IMR-90 (cell line): ENCODE measurements around the gene IL36A. TPM values are rescaled to one million over a fixed set of nuclear protein-coding genes. Genes with fewer than 3 reads are reported as not detected.

Experiments used
- ATAC-seq: fragments of 200-7000 bp; cut with Tn5 transposase; 2 replicates; pipeline ENCODE4 v1.9.1; 2020; ENCODE audit warnings: low read depth, mild to moderate bottlenecking, moderate library complexity
- BruUV-seq: library from RNA; stranded (reverse); fragments of 400-500 nt; replicated peaks from 2 replicates; lab custom pipeline; 2021; lab: Mats Ljungman, UMichigan
- CTCF ChIA-PET: fragments of 300-600 bp; formaldehyde crosslinking; extraction: SDS; loops from one replicate; lab custom pipeline; 2021; ENCODE audit warnings: antibody characterized with exemption; lab: Yijun Ruan, JAX
- POLR2A ChIA-PET: fragments of 300-600 bp; sonication (Branson Sonifier 250); formaldehyde crosslinking; loops from one replicate; lab custom pipeline; 2022; ENCODE audit warnings: antibody characterized with exemption; ENCODE audit not compliant: unreplicated experiment; lab: Charles Lee
- DNase-seq: peaks from one replicate; pipeline ENCODE4 v3.0.0; 2013
- H2AFZ ChIP-seq: replicated peaks from 2 replicates; pipeline ENCODE3; 2013; ENCODE audit warnings: low read length, mild to moderate bottlenecking; ENCODE audit not compliant: poor library complexity
- H2AK5ac ChIP-seq: 2 replicates; pipeline ENCODE4 v1.6.1; 2013; ENCODE audit warnings: low read depth, low read length, inconsistent platforms
- H2AK9ac ChIP-seq: replicated peaks from 2 replicates; pipeline ENCODE3; 2013; ENCODE audit warnings: mild to moderate bottlenecking, low read depth, low read length, moderate library complexity; ENCODE audit not compliant: poor library complexity
- H2BK120ac ChIP-seq: 2 replicates; pipeline ENCODE4 v1.6.1; 2013; ENCODE audit warnings: low read depth, low read length, inconsistent platforms
- H2BK15ac ChIP-seq: 3 replicates; pipeline ENCODE4 v1.6.1; 2013; ENCODE audit warnings: low read depth, low read length, inconsistent platforms
- H2BK20ac ChIP-seq: 2 replicates; pipeline ENCODE4 v1.6.1; 2013; ENCODE audit warnings: low read depth, mild to moderate bottlenecking, inconsistent platforms, low read length, moderate library complexity
- H2BK5ac ChIP-seq: 2 replicates; pipeline ENCODE4 v1.6.1; 2013; ENCODE audit warnings: mild to moderate bottlenecking, low read depth, low read length, inconsistent platforms; ENCODE audit not compliant: poor library complexity, severe bottlenecking
- H3K14ac ChIP-seq: replicated peaks from 2 replicates; pipeline ENCODE4 v1.6.1; 2013; ENCODE audit warnings: low read depth, low read length, inconsistent platforms
- H3K18ac ChIP-seq: 2 replicates; pipeline ENCODE4 v1.6.1; 2013; ENCODE audit warnings: low read depth, low read length, control low read depth
- H3K23ac ChIP-seq: 2 replicates; pipeline ENCODE4 v1.6.1; 2013; ENCODE audit warnings: low read depth, low read length, inconsistent platforms
- H3K27ac ChIP-seq: 2 replicates; pipeline ENCODE4 v1.5.1; 2013; ENCODE audit warnings: mild to moderate bottlenecking, control low read depth, low read length; ENCODE audit not compliant: insufficient read depth
- H3K27me3 ChIP-seq: 2 replicates; pipeline ENCODE4 v1.6.1; 2013; ENCODE audit warnings: low read length; ENCODE audit not compliant: control insufficient read depth, insufficient read depth
- H3K36me3 ChIP-seq: 2 replicates; pipeline ENCODE4 v1.6.1; 2013; ENCODE audit warnings: low read length, mixed read lengths; ENCODE audit not compliant: control insufficient read depth, insufficient read depth
- H3K4ac ChIP-seq: 2 replicates; pipeline ENCODE4 v1.6.1; 2013; ENCODE audit warnings: low read depth, low read length, inconsistent platforms
- H3K4me1 ChIP-seq: 2 replicates; pipeline ENCODE4 v1.6.1; 2013; ENCODE audit warnings: low read length, mixed read lengths; ENCODE audit not compliant: control insufficient read depth, insufficient read depth
- H3K4me2 ChIP-seq: 2 replicates; pipeline ENCODE4 v1.6.1; 2013; ENCODE audit warnings: low read depth, mild to moderate bottlenecking, control low read depth, low read length, moderate library complexity
- H3K4me3 ChIP-seq: 2 replicates; pipeline ENCODE4 v1.5.1; 2013; ENCODE audit warnings: low read depth, mild to moderate bottlenecking, control low read depth, low read length, moderate library complexity; ENCODE audit not compliant: insufficient read depth
- H3K56ac ChIP-seq: 2 replicates; pipeline ENCODE4 v1.6.1; 2013; ENCODE audit warnings: low read length, inconsistent platforms; ENCODE audit not compliant: insufficient read depth; ENCODE audit errors: extremely low read depth
- H3K79me1 ChIP-seq, 2 experiments: 2 replicates each; pipeline ENCODE4 v1.6.1; 2013; ENCODE audit warnings: low read length in 2 of 2, inconsistent platforms in 1 of 2, low read depth in 1 of 2
- H3K9ac ChIP-seq: 2 replicates; pipeline ENCODE4 v1.6.1; 2013; ENCODE audit warnings: low read depth, low read length, control low read depth
- H3K9me1 ChIP-seq: 2 replicates; pipeline ENCODE4 v1.6.1; 2013; ENCODE audit warnings: low read length, inconsistent platforms; ENCODE audit not compliant: insufficient read depth
- H3K9me3 ChIP-seq: 2 replicates; pipeline ENCODE4 v1.6.1; 2013; ENCODE audit warnings: low read length; ENCODE audit not compliant: control insufficient read depth, insufficient read depth
- H4K20me1 ChIP-seq: 2 replicates; pipeline ENCODE4 v1.6.1; 2013; ENCODE audit warnings: low read length, inconsistent platforms; ENCODE audit not compliant: insufficient read depth
- H4K5ac ChIP-seq: 2 replicates; pipeline ENCODE4 v1.6.1; 2013; ENCODE audit warnings: mild to moderate bottlenecking, low read depth, low read length, control low read depth
- H4K8ac ChIP-seq, 2 experiments: 2 replicates each; pipeline ENCODE4 v1.6.1; 2013; ENCODE audit warnings: low read depth in 2 of 2, low read length in 2 of 2, control low read depth in 1 of 2, inconsistent platforms in 1 of 2
- H4K91ac ChIP-seq: 2 replicates; pipeline ENCODE4 v1.6.1; 2013; ENCODE audit warnings: low read depth, low read length, inconsistent platforms; ENCODE audit not compliant: insufficient read depth
- BHLHE40 ChIP-seq: fragments of 150-350 bp; IDR thresholded peaks from 2 replicates; pipeline ENCODE4 v1.6.1; 2016; ENCODE audit warnings: mild to moderate bottlenecking, low read depth, low read length
- CHD1 ChIP-seq: IDR thresholded peaks from 2 replicates; pipeline ENCODE4 v1.6.1; 2012; ENCODE audit warnings: low read depth, low read length, improper control_type of control experiment
- CTCF ChIP-seq: conservative IDR thresholded peaks from 2 replicates; pipeline ENCODE4 v1.5.1; 2012; ENCODE audit warnings: mild to moderate bottlenecking, low read depth, low read length, improper control_type of control experiment
- ELK1 ChIP-seq: fragments of 150-350 bp; IDR thresholded peaks from 2 replicates; pipeline ENCODE4 v1.6.1; 2016; ENCODE audit warnings: low read depth, mild to moderate bottlenecking, low read length, moderate library complexity, borderline replicate concordance
- FOS ChIP-seq: fragments of 150-350 bp; IDR thresholded peaks from 2 replicates; pipeline ENCODE4 v1.6.1; 2016; ENCODE audit warnings: low read depth, low read length
- MAFK ChIP-seq: IDR thresholded peaks from 2 replicates; pipeline ENCODE4 v1.6.1; 2012; ENCODE audit warnings: low read depth, low read length, improper control_type of control experiment
- MAZ ChIP-seq: IDR thresholded peaks from 2 replicates; pipeline ENCODE4 v1.6.1; 2012; ENCODE audit warnings: low read depth, mild to moderate bottlenecking, low read length, improper control_type of control experiment, moderate library complexity, borderline replicate concordance
- MXI1 ChIP-seq: IDR thresholded peaks from 2 replicates; pipeline ENCODE4 v1.6.1; 2012; ENCODE audit warnings: low read depth, mild to moderate bottlenecking, low read length, moderate library complexity, borderline replicate concordance
- NFE2L2 ChIP-seq: fragments of 150-350 bp; IDR thresholded peaks from 2 replicates; pipeline ENCODE4 v1.6.1; 2016; ENCODE audit warnings: low read depth, mild to moderate bottlenecking, low read length
- POLR2A ChIP-seq: IDR thresholded peaks from 2 replicates; pipeline ENCODE4 v1.6.1; 2012; ENCODE audit warnings: mild to moderate bottlenecking, low read depth, low read length
- RAD21 ChIP-seq: IDR thresholded peaks from 2 replicates; pipeline ENCODE4 v1.6.1; 2012; ENCODE audit warnings: low read length, improper control_type of control experiment
- RCOR1 ChIP-seq: IDR thresholded peaks from 2 replicates; pipeline ENCODE4 v1.6.1; 2012; ENCODE audit warnings: mild to moderate bottlenecking, low read length, improper control_type of control experiment; ENCODE audit not compliant: insufficient replicate concordance
- RFX5 ChIP-seq: IDR thresholded peaks from 2 replicates; pipeline ENCODE4 v1.8.0; 2012; ENCODE audit warnings: low read depth, mild to moderate bottlenecking, low read length, moderate library complexity
- SMC3 ChIP-seq: fragments of 150-350 bp; IDR thresholded peaks from 2 replicates; pipeline ENCODE4 v1.6.1; 2016; ENCODE audit warnings: low read depth, mild to moderate bottlenecking, antibody characterized with exemption, low read length, moderate library complexity
- WGBS, 2 experiments: methylation state at CpG; one replicate each; pipeline versions ENCODE4 v1.1.5 to v1.1.7; 2013; ENCODE audit warnings: missing lambda C conversion rate in 2 of 2; ENCODE audit not compliant: insufficient read length in 1 of 2; ENCODE audit errors: extremely low coverage in 2 of 2; 5-methylcytosine and 5-hydroxymethylcytosine counted together
- dilution Hi-C: fragments of 300-500 bp; cut with HindIII; formaldehyde crosslinking; loops from one replicate; pipeline ENCODE4 v1.14.3; 2018; ENCODE audit warnings: low sequenced_read_pairs; ENCODE audit not compliant: unreplicated experiment
- in situ Hi-C: fragments of 300-500 bp; cut with MboI; formaldehyde crosslinking; loops from 3 replicates; pipeline ENCODE4 v1.14.3; 2019; ENCODE audit warnings: low sequenced_read_pairs, inconsistent platforms, mixed read lengths
- intact Hi-C: fragments of 100-400 bp; cut with micrococcal nuclease; formaldehyde crosslinking; loops from 2 replicates; pipeline ENCODE4 v1.10.0; 2022
- polyA plus RNA-seq, 3 experiments: library from polyadenylated mRNA; depleted of rRNA; stranded (reverse); fragments of >200 nt; gene quantifications; 2 replicates each; pipeline ENCODE4 v1.2.3, GENCODE V29; 2012; ENCODE audit warnings: low replicate concordance in 1 of 3
- total RNA-seq: library from RNA; depleted of rRNA; stranded (reverse); fragments of >200 nt; gene quantifications from 2 replicates; pipeline ENCODE4 v1.2.3, GENCODE V29; 2012
- TF ChIP-seq, protein P1 (sequence below): fragments of 150-350 bp; IDR thresholded peaks from 2 replicates; pipeline ENCODE4 v1.6.1; 2017; ENCODE audit warnings: mild to moderate bottlenecking, antibody characterized with exemption, low read length, low read depth

IL36A gene
- total and polyA plus RNA-seq, 2 of the 4 experiments (the other 2 are of a cell fraction) = not detected

- Histone ChIP-seq H3K18ac (no peak overlapping the region), H2BK15ac (no peak overlapping the region), H3K27ac (no peak overlapping the region), H3K9me3 (no peaks in the 10 kb centered on the region; the same call in 1 of the 2 replicates), H4K20me1 (no peaks in the 10 kb centered on the region), H3K14ac (no peak overlapping the region), H3K9me1 (no peaks in the 10 kb centered on the region), H3K9ac (no peak overlapping the region), H2AFZ (no peak overlapping the region), H2AK5ac (no peak overlapping the region), H3K36me3 (no peaks in the 10 kb centered on the region), H3K56ac (no peak overlapping the region), H2BK120ac (no peak overlapping the region), H3K4me3 (no peak overlapping the region), H3K27me3 (peaks cover 3% of the 10 kb centered on the region; the same call in 1 of the 2 replicates), H3K4me2 (no peak overlapping the region), H3K23ac (no peak overlapping the region), H3K4me1 (no peaks in the 10 kb centered on the region), H3K4ac (no peak overlapping the region), H4K91ac (no peak overlapping the region), H2BK5ac (no peak overlapping the region), H3K79me1 (no peaks in the 10 kb centered on the region), H2AK9ac (no peak overlapping the region), H2BK20ac (no peak overlapping the region), H4K8ac (no peak overlapping the region), H4K5ac (no peak overlapping the region)
- ATAC-seq (no peak), DNase-seq (no peak)
- in situ Hi-C loops (no loop called here), intact Hi-C loops (no loop called here), dilution Hi-C loops (no loop called here)
- no CpG with 5 or more reads among the region's 3 CpGs for WGBS, 2 experiments
- TF ChIP-seq CHD1 (no peak), MAFK (no peak), RCOR1 (no peak), MXI1 (no peak), RFX5 (no peak), NFE2L2 (no peak), CTCF (no peak), ELK1 (no peak), RAD21 (no peak), MAZ (no peak), BHLHE40 (no peak), FOS (no peak), POLR2A (no peak), SMC3 (no peak)
- TF ChIP-seq, protein P1, sequence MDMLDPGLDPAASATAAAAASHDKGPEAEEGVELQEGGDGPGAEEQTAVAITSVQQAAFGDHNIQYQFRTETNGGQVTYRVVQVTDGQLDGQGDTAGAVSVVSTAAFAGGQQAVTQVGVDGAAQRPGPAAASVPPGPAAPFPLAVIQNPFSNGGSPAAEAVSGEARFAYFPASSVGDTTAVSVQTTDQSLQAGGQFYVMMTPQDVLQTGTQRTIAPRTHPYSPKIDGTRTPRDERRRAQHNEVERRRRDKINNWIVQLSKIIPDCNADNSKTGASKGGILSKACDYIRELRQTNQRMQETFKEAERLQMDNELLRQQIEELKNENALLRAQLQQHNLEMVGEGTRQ = no peak
- CTCF ChIA-PET = no interaction called here
- no TSS peak for BruUV-seq
- POLR2A ChIA-PET = no interaction called here
Observed at GRCh38 chr2:112989611-112990010, 15.6 kb upstream of the IL36A start.
